Measurements from ENCODE around the gene ADM5.
"Not testable (repeated sequence)": the region's sequence is repeated elsewhere in the genome, so short reads cannot be mapped to it uniquely, and the experiment has no call there.

ADM5 gene

GRCh38 chr19:49704888-49705642, 15.7 kb downstream of the ADM5 start:
- DNase-seq, result no peak

- no peak for DNase-seq
These were observed 16.5 kb downstream of the ADM5 start for GRCh38 chr19:49705919-49706318.

- no peak for DNase-seq
These were observed 21.1 kb downstream of the ADM5 start for GRCh38 chr19:49710372-49710951.

GRCh38 chr19:49712397-49712859, 23.0 kb downstream of the ADM5 start:
- DNase-seq, result no peak

- no peak for DNase-seq
These were observed 23.9 kb downstream of the ADM5 start for GRCh38 chr19:49713236-49713845.

- DNase-seq, result no peak
These were observed 26.8 kb downstream of the ADM5 start for GRCh38 chr19:49716154-49716553.

- DNase-seq, result no peak
These were observed 29.1 kb downstream of the ADM5 start for GRCh38 chr19:49718511-49718910.

GRCh38 chr19:49718991-49719390, 29.6 kb downstream of the ADM5 start:
- DNase-seq, result no peak

- DNase-seq, result not testable (repeated sequence)
These were observed 30.0 kb downstream of the ADM5 start for GRCh38 chr19:49719420-49719819.

- DNase-seq, result no peak
These were observed 38.0 kb downstream of the ADM5 start for GRCh38 chr19:49727217-49728030.

- DNase-seq, result no peak
These were observed 40.8 kb downstream of the ADM5 start for GRCh38 chr19:49730166-49730565.

GRCh38 chr19:49738268-49738667, 48.9 kb downstream of the ADM5 start:
- no peak for DNase-seq

GRCh38 chr19:49739098-49739497, 49.7 kb downstream of the ADM5 start:
- DNase-seq, result no peak

- DNase-seq, result no peak
These were observed 50.5 kb downstream of the ADM5 start for GRCh38 chr19:49739933-49740332.

Data from activated naive CD4-positive, alpha-beta T cell treated with anti-CD3 and anti-CD28 coated beads, Interleukin-2, amount 50 U/mL, for 16 hours (primary cell).